GM18517 (cell line): Measurements from ENCODE around the gene DCD.
A peak's percentile ranks its signal among the peaks of the same experiment; 100 is the strongest.
"Not testable (repeated sequence)": the region's sequence is repeated elsewhere in the genome, so short reads cannot be mapped to it uniquely, and the experiment has no call there.

Experiments used
- ATAC-seq: cut with Tn5 transposase; IDR thresholded peaks from one replicate; pipeline ENCODE4 v1.9.1; 2021; ENCODE audit warnings: mild to moderate bottlenecking, moderate library complexity; ENCODE audit not compliant: unreplicated experiment

Gene DCD

GRCh38 chr12:54648265-54648664, at the start of gene DCD:
Gene DCD, minus strand, starts transcription at chr12:54648365. Its CDS starts 62 bp downstream, at chr12:54648303.
- no peak for ATAC-seq

- no peak for ATAC-seq
Observed at GRCh38 chr12:54697851-54698250, 49.7 kb upstream of the DCD start.

GRCh38 chr12:54692353-54692752, 44.2 kb upstream of the DCD start:
- no peak for ATAC-seq

GRCh38 chr12:54689984-54690383, 41.8 kb upstream of the DCD start:
- no peak for ATAC-seq

- no peak for ATAC-seq
Observed at GRCh38 chr12:54689034-54689372, 40.8 kb upstream of the DCD start.

GRCh38 chr12:54688309-54689033, 40.3 kb upstream of the DCD start:
- no peak for ATAC-seq

- no peak for ATAC-seq
Observed at GRCh38 chr12:54684636-54685630, 36.8 kb upstream of the DCD start.

GRCh38 chr12:54683398-54683797, 35.2 kb upstream of the DCD start:
- ATAC-seq, result no peak

GRCh38 chr12:54682674-54683073, 34.5 kb upstream of the DCD start:
- ATAC-seq, result no peak

GRCh38 chr12:54680374-54680773, 32.2 kb upstream of the DCD start:
- peak; percentile 66 for ATAC-seq

- ATAC-seq, result no peak
Observed at GRCh38 chr12:54678131-54678530, 30.0 kb upstream of the DCD start.

- no peak for ATAC-seq
Observed at GRCh38 chr12:54667945-54668344, 19.8 kb upstream of the DCD start.

- no peak for ATAC-seq
Observed at GRCh38 chr12:54666008-54666407, 17.8 kb upstream of the DCD start.

GRCh38 chr12:54665022-54665635, 17.0 kb upstream of the DCD start:
- not testable (repeated sequence) for ATAC-seq

GRCh38 chr12:54663603-54664002, 15.4 kb upstream of the DCD start:
- ATAC-seq, result no peak

- no peak for ATAC-seq
Observed at GRCh38 chr12:54662026-54662425, 13.9 kb upstream of the DCD start.

- ATAC-seq, result no peak
Observed at GRCh38 chr12:54661048-54661447, 12.9 kb upstream of the DCD start.

- ATAC-seq, result no peak
Observed at GRCh38 chr12:54660320-54660962, 12.3 kb upstream of the DCD start.

- peak; percentile 69 for ATAC-seq
Observed at GRCh38 chr12:54658306-54659264, 10.4 kb upstream of the DCD start.

GRCh38 chr12:54657105-54657607, 9.0 kb upstream of the DCD start:
- ATAC-seq, result no peak
